Osteocyte (in vitro differentiated cells): ENCODE results near the gene PCDH8. TPM values are rescaled to one million over a fixed set of nuclear protein-coding genes. Genes with fewer than 3 reads are reported as not detected.

ENCODE experiments used
- DNase-seq: peaks from one replicate; pipeline ENCODE4 v3.0.0; 2021; ENCODE audit warnings: mixed read lengths; ENCODE audit not compliant: unreplicated experiment; ENCODE audit errors: extremely low spot score
- H3K27ac Mint-ChIP-seq: one replicate; pipeline ENCODE4 v1.8.0; 2021; ENCODE audit warnings: mild to moderate bottlenecking, mixed read lengths; ENCODE audit not compliant: unreplicated experiment
- H3K27me3 Mint-ChIP-seq: one replicate; pipeline ENCODE4 v1.8.0; 2021; ENCODE audit warnings: mixed read lengths; ENCODE audit not compliant: unreplicated experiment
- H3K36me3 Mint-ChIP-seq: one replicate; pipeline ENCODE4 v1.8.0; 2021; ENCODE audit warnings: mixed read lengths; ENCODE audit not compliant: unreplicated experiment
- H3K4me1 Mint-ChIP-seq: one replicate; pipeline ENCODE4 v1.8.0; 2021; ENCODE audit warnings: mixed read lengths; ENCODE audit not compliant: unreplicated experiment
- H3K4me3 Mint-ChIP-seq: one replicate; pipeline ENCODE4 v1.8.0; 2021; ENCODE audit warnings: mild to moderate bottlenecking, moderate library complexity, mixed read lengths; ENCODE audit not compliant: unreplicated experiment
- H3K9me3 Mint-ChIP-seq: one replicate; pipeline ENCODE4 v1.8.0; 2021; ENCODE audit warnings: mixed read lengths; ENCODE audit not compliant: unreplicated experiment
- CTCF ChIP-seq: fragments of 200-600 bp; sonication (generic); IDR thresholded peaks from 2 replicates; pipeline ENCODE4 v1.5.0; 2021; ENCODE audit warnings: antibody characterized with exemption, mild to moderate bottlenecking, moderate library complexity
- microRNA-seq: library from miRNA; unstranded; fragments of <30 nt; microRNA quantifications from one replicate; pipeline ENCODE4 v1.1.0, GENCODE V29; 2020; ENCODE audit not compliant: unreplicated experiment
- total RNA-seq: library from RNA; stranded (reverse); gene quantifications from 2 replicates; pipeline ENCODE4 v1.2.1, GENCODE V29; 2021

Gene PCDH8
- total RNA-seq, 1 donor from 2014 or later = not detected

- H3K36me3 Mint-ChIP-seq = no peaks in the 10 kb centered on the region
These were observed 53.9 kb downstream of the PCDH8 start for GRCh38 chr13:52794589-52794988.

GRCh38 chr13:52793515-52794061 lies 54.9 kb downstream of the PCDH8 start:
- Mint-ChIP-seq H3K4me3 (no peak overlapping the region), H3K27ac (no peak overlapping the region), H3K27me3 (no peaks in the 10 kb centered on the region), H3K9me3 (no peaks in the 10 kb centered on the region), H3K36me3 (no peaks in the 10 kb centered on the region), H3K4me1 (no peaks in the 10 kb centered on the region)
- DNase-seq = no peak
- no peak for TF ChIP-seq CTCF

More at GRCh38 chr13:52794589-52794988, 53.9 kb downstream of the PCDH8 start:
- no peak for TF ChIP-seq CTCF
- H3K27ac Mint-ChIP-seq = no peak overlapping the region
- H3K4me3 Mint-ChIP-seq = no peak overlapping the region
- no peaks in the 10 kb centered on the region for H3K4me1 Mint-ChIP-seq
- H3K9me3 Mint-ChIP-seq = no peaks in the 10 kb centered on the region
- no peaks in the 10 kb centered on the region for H3K27me3 Mint-ChIP-seq
- DNase-seq = no peak

Small RNAs within 50 kb of the gene (microRNA-seq; reads per million reads assigned to microRNA genes)
- not detected for gene MIR759

Other genes with a start within 250 kb of the PCDH8 start
- 7.2 and 8.9 TPM in 2 replicates for gene HNRNPA1L2, start 206.2 kb downstream of the PCDH8 start, total RNA-seq
- 46.1 and 48.4 TPM in 2 replicates for gene SUGT1, start 195.8 kb downstream of the PCDH8 start, total RNA-seq
- not detected in 2 replicates for gene CNMD, start 108.8 kb downstream of the PCDH8 start, total RNA-seq
- gene OLFM4, start 180.2 kb upstream of the PCDH8 start, total RNA-seq = not detected in 2 replicates